ENCODE data around the gene LEF1. TPM values are rescaled to one million over a fixed set of nuclear protein-coding genes. Genes with fewer than 3 reads are reported as not detected.
"Not testable (repeated sequence)": the region's sequence is repeated elsewhere in the genome, so short reads cannot be mapped to it uniquely, and the experiment has no call there.

Gene LEF1
- total RNA-seq, 1 donor from 2014 or later, result 12.5 TPM

- Histone ChIP-seq H3K9me3 (no peaks in the 10 kb centered on the region), H3K27me3 (no peaks in the 10 kb centered on the region), H3K27ac (no peak overlapping the region), H3K36me3 (no peaks in the 10 kb centered on the region), H3K4me3 (no peak overlapping the region), H3K4me1 (peaks cover 3% of the 10 kb centered on the region)
- TF ChIP-seq POLR2A (IDR thresholded peaks at IDR 0.05), result no peak
- TF ChIP-seq, protein P1, sequence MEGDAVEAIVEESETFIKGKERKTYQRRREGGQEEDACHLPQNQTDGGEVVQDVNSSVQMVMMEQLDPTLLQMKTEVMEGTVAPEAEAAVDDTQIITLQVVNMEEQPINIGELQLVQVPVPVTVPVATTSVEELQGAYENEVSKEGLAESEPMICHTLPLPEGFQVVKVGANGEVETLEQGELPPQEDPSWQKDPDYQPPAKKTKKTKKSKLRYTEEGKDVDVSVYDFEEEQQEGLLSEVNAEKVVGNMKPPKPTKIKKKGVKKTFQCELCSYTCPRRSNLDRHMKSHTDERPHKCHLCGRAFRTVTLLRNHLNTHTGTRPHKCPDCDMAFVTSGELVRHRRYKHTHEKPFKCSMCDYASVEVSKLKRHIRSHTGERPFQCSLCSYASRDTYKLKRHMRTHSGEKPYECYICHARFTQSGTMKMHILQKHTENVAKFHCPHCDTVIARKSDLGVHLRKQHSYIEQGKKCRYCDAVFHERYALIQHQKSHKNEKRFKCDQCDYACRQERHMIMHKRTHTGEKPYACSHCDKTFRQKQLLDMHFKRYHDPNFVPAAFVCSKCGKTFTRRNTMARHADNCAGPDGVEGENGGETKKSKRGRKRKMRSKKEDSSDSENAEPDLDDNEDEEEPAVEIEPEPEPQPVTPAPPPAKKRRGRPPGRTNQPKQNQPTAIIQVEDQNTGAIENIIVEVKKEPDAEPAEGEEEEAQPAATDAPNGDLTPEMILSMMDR (IDR thresholded peaks at IDR 0.05), result no peak
- no peak for TF ChIP-seq POLR2AphosphoS5 (IDR thresholded peaks at IDR 0.05; ENCODE audit: insufficient read depth in 1 of 2, low read depth in 1 of 2)
- intact Hi-C loops (cut with DNase I), result no loop called here
- DNase-seq (ENCODE audit: extremely low spot score in 2 of 2), result no peak
Observed at GRCh38 chr4:108052558-108053120, 116.1 kb downstream of the LEF1 start.

- Histone ChIP-seq H3K4me1 (peaks cover 4% of the 10 kb centered on the region), H3K36me3 (no peaks in the 10 kb centered on the region), H3K27me3 (no peaks in the 10 kb centered on the region), H3K27ac (no peak overlapping the region), H3K9me3 (no peaks in the 10 kb centered on the region), H3K4me3 (no peak overlapping the region)
- no peak for DNase-seq (ENCODE audit: extremely low spot score in 2 of 2)
- intact Hi-C loops (cut with DNase I), result no loop called here
- TF ChIP-seq POLR2A (IDR thresholded peaks at IDR 0.05), result no peak
- no peak for TF ChIP-seq POLR2AphosphoS5 (IDR thresholded peaks at IDR 0.05; ENCODE audit: insufficient read depth in 1 of 2, low read depth in 1 of 2)
- TF ChIP-seq, protein P1 (IDR thresholded peaks at IDR 0.05), result no peak
Observed at GRCh38 chr4:108051343-108051742, 117.4 kb downstream of the LEF1 start.

DNA sequence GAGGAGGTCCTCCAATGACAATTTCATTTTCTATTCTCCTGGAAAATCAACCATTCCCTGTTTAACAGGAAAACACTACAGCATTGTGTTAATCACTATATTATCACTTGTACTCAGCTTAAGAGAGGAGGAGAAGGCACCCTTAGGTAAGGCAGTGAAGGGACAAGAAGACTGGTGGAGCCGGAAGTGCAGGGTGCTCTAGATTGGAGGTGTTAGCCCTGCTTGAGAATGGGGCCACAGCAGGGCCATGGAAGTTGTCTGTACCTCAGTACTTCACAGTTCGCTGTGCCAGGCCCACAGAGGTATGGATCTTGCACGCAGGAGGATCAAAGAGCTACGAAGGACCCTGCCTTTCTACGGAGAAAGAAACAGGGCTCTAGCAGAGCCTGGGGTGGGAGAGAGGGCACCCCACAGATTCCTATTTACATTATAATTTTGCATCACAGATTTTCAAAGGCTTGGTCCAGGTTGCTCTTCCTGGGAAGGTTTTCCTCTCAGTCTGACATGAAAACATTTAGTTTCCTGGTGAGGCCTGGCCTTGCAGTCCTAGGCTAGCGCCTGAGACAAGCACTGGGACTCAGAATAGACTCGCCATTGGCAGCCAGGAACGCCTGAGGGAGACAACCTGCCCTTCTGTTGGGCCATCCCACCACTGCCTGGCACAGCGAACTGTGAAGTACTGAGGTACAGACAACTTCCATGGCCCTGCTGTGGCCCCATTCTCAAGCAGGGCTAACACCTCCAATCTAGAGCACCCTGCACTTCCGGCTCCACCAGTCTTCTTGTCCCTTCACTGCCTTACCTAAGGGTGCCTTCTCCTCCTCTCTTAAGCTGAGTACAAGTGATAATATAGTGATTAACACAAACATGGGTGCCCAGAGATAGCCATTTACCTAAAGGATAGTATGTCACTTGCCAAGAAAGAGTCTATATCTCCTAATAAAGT lies 118.3 kb downstream of the LEF1 start:
- DNase-seq (ENCODE audit: extremely low spot score in 2 of 2); H3K27ac ChIP-seq; H3K27me3 ChIP-seq; H3K4me3 ChIP-seq; H3K36me3 ChIP-seq; H3K4me1 ChIP-seq; intact Hi-C loops (cut with DNase I); H3K9me3 ChIP-seq: not testable (repeated sequence)

- Histone ChIP-seq H3K4me1 (peaks cover 4% of the 10 kb centered on the region), H3K27ac (no peak overlapping the region), H3K27me3 (no peaks in the 10 kb centered on the region), H3K9me3 (no peaks in the 10 kb centered on the region), H3K4me3 (no peak overlapping the region), H3K36me3 (no peaks in the 10 kb centered on the region)
- intact Hi-C loops (cut with DNase I), result no loop called here
- no peak for DNase-seq (ENCODE audit: extremely low spot score in 2 of 2)
- TF ChIP-seq POLR2AphosphoS5 (IDR thresholded peaks at IDR 0.05; ENCODE audit: insufficient read depth in 1 of 2, low read depth in 1 of 2), result no peak
- TF ChIP-seq POLR2A (IDR thresholded peaks at IDR 0.05), result no peak
- TF ChIP-seq, protein P1 (IDR thresholded peaks at IDR 0.05), result no peak
Observed at GRCh38 chr4:108049406-108049805, 119.3 kb downstream of the LEF1 start.

DNA sequence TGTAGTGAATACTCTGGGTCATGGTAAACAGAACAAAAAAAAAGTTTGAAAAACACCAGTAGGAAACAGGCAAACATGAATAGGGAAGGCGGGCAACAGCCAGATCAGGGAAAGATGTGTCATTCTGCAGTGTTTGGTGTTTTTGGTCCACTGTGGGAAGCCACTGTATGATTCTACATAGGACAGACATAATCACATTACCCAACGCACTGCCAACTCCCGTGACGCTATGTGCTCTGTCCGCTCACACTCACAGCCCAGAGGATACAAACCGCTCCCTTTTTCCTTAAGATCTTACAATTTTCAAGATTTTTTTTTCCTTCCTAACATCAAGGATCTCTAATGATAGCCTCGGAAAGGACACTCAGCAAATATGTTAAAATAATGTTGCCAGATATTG lies 119.7 kb downstream of the LEF1 start:
- Histone ChIP-seq H3K27me3 (no peaks in the 10 kb centered on the region), H3K36me3 (no peaks in the 10 kb centered on the region), H3K4me1 (peaks cover 4% of the 10 kb centered on the region), H3K9me3 (no peaks in the 10 kb centered on the region), H3K27ac (no peak overlapping the region), H3K4me3 (no peak overlapping the region)
- intact Hi-C loops (cut with DNase I), result no loop called here
- TF ChIP-seq, protein P1 (IDR thresholded peaks at IDR 0.05), result no peak
- TF ChIP-seq POLR2AphosphoS5 (IDR thresholded peaks at IDR 0.05; ENCODE audit: insufficient read depth in 1 of 2, low read depth in 1 of 2) (no peak), POLR2A (IDR thresholded peaks at IDR 0.05) (no peak)
- DNase-seq (ENCODE audit: extremely low spot score in 2 of 2), result no peak
